HG03196 (cell line): ENCODE results near the gene SPARC.

Source experiments
- ATAC-seq: cut with Tn5 transposase; IDR thresholded peaks from one replicate; pipeline ENCODE4 v1.9.1; 2021; ENCODE audit not compliant: unreplicated experiment

The SPARC gene

DNA sequence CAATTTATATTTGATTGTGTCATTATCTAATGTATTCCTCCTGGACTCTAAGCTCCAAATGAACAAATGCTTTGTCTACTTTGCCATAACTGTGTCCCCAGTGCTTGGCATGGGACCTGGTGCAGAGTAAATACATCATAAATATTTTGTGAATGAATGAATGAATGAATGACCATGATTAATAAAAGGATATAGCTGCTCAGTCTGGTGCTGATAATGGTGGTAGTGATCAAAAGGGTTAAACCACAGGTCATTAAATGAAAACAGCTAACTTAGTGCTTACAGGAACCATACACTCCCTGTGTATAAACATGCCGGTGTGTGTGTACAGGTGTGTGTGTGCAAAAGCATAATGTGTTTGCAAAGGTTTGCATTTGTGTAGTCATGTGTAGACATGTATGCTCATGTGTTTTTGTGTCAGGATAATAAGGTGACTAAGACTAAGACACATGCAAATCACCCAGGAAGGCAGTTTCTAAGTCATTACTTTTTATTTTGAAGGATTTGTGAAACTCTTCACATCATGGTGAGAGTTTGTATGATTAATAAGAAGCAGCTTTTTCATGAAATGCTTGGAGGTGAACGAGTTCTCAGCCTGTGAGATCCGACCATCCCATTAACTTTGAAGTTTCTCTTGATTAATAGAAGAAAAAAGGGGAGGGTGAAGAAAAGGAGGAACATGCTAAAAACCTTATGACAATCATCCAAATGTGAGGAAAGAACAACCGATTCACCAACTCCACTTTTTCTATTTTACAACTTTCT, 24.6 kb downstream of the SPARC start:
- peak; percentile 60 for ATAC-seq

- ATAC-seq = no peak
Measured at GRCh38 chr5:151660616-151661495, 25.9 kb downstream of the SPARC start.

- ATAC-seq = peak; percentile 47
Measured at GRCh38 chr5:151659001-151659754, 27.5 kb downstream of the SPARC start.

DNA sequence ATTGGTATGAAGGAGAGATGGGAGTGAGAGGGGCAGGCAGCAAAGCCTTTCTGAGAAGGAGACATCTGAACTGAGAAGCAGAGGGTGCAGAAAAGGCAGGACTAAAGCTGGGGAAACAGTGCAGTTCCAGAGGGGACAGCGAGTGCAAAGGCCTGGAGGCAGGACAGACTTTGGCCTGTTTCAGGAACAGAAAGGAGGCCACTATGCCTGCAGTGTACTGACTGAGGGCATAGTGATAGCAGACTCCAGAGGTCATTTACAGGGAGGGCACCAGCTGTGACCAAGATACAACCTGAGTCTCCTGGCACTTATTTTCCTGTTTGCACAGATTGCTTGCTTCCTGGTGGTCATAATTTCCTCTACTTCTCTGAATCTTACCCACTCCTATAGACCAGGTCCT, 29.6 kb downstream of the SPARC start:
- no peak for ATAC-seq

GRCh38 chr5:151656311-151656710, 30.4 kb downstream of the SPARC start:
- ATAC-seq = no peak

- peak; percentile 94 for ATAC-seq
Measured at GRCh38 chr5:151651997-151652645, 34.6 kb downstream of the SPARC start.

GRCh38 chr5:151648988-151649387, 37.7 kb downstream of the SPARC start:
- no peak for ATAC-seq

- ATAC-seq = no peak
Measured at GRCh38 chr5:151648089-151648488, 38.6 kb downstream of the SPARC start.

DNA sequence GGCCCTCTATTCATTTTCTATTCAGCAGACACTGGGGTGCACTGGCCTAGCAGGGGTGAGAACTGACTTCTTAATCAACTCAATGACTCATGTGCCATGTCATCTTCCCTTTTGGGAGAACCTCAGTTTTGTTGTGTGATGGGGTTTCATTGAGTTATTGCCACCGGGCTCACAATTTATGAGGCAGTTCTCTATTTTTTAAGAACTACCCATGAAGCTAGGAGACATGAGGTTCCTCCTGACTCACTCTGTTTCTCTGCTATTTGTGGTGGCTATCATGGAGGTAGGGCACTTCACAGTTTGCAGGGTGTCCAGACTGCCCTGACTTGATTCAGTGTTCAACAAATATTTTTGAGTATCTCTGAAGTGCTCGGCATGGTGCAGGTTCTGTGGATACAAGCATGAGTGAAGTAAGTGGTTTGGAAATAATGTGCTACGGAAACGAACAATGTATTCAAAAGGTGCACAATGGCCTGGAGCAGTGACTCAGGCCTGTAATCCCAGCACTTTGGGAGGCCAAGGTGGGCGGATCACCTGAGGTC, 39.3 kb downstream of the SPARC start:
- no peak for ATAC-seq

- no peak for ATAC-seq
Measured at GRCh38 chr5:151646334-151646733, 40.4 kb downstream of the SPARC start.

- no peak for ATAC-seq
Measured at GRCh38 chr5:151643388-151643787, 43.3 kb downstream of the SPARC start.

DNA sequence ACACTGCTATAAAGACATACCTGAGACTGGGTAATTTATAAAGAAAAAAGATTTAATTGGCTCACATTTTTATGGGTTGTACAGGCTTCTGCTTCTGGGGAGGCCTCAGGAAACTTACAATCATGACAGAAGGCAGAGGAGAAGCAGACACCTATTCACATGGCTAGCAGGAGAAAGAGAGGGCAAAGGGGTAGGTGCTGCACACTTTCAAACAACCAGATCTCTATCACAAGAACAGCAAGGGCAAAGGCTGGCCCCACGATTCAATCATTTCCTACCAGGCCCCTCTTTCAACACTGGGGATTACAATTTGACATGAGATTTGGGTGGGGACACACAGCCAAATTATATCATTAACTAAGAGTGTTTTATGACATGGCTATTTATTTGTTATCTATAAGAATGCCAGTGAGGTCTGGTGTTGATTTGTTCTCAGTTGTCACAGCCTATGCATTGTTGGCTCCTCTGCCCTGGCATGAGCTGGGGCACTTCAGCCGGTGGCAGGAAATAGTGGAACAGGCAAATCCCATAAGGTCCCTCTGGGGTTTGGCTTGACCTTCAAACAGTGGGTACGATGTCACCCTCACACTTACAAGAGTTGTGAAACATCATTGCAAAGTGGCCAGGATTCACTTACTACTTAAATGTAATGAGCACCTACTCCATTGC, 44.1 kb downstream of the SPARC start:
- ATAC-seq = no peak

- no peak for ATAC-seq
Measured at GRCh38 chr5:151638619-151639018, 48.1 kb downstream of the SPARC start.

GRCh38 chr5:151637676-151638075, 49.0 kb downstream of the SPARC start:
- ATAC-seq = no peak

- ATAC-seq = no peak
Measured at GRCh38 chr5:151633892-151634291, 52.8 kb downstream of the SPARC start.

DNA sequence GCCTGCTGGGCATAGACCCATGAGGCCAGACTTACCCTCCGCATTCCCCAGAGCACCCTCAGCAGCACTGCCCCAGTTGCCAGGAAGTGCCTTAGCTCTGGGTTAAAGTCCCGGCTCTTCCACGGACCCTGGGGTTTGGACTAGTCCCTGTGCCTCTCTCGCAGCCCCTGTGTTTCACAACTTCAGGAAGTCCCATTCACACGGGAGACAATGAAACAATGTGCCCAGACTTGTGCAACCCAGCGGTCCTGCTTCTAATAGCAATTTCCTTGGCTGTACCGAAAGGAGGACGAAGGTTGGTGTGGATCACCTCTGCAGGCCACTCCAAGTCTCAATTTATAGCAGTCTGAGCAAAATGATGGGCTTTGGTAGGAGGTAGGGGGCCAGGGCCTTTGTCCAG, 53.8 kb downstream of the SPARC start:
- ATAC-seq = no peak

DNA sequence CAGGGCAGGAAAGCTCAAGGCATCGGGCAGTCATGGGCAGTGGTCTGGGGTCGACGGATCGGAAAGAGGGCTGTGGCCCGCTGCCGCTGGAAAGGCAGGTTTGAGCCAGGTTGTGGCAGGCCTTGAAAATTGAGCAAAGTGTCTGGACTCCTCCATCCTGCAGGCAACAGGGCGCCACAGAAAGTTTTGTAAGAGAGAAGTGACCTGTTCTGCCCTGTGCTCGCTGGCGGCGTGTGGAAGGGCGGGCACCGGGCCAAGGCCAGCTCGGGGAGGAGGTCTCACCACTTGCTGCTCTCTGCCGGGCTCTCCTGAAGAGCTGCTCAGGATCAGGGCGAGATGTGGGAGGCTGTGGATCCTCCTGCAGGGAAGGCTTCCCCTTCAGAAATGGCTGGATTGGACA, 54.2 kb downstream of the SPARC start:
- ATAC-seq = no peak

DNA sequence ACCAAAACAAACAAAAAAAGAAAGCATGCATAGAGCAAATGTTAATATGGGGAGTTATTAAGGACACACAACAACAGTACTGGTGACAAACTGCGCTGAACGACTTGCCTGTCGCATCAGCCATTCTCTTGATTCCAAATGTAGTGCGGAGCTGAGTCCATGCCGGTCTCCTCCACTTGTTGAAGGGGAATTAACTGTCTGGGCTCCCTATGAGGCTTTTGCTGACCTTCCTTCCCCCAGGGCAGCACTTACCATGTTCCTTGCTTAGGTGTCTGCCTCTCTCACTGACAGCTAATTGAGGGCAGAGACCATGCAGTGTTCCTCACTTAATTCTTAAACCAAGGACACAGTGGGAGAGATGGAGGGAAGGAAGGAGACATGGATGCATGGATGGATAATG, 54.8 kb downstream of the SPARC start:
- ATAC-seq = no peak

DNA sequence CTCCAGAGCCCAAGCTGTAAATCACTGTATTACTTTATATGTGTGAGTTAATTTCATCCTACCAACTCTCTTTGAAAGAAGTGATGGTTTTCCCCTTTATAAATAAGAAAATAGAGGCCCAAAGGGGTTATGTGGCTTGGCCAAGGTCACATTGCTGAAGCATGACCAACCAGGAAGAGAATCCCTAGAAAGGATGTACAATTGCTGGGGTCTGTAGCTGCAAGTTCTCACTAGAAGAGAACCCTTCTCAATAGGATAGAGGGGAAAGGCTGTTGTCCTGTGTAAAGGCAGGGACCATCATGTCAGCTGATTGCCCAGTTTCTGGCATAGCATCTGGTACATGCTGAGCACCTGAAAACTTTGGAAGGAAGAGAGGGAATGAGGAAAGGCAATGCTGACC, 56.6 kb downstream of the SPARC start:
- ATAC-seq = no peak

GRCh38 chr5:151628112-151628823, 58.4 kb downstream of the SPARC start:
- no peak for ATAC-seq
